ENCODE measurements around the gene RASGEF1B.

RASGEF1B gene

DNA sequence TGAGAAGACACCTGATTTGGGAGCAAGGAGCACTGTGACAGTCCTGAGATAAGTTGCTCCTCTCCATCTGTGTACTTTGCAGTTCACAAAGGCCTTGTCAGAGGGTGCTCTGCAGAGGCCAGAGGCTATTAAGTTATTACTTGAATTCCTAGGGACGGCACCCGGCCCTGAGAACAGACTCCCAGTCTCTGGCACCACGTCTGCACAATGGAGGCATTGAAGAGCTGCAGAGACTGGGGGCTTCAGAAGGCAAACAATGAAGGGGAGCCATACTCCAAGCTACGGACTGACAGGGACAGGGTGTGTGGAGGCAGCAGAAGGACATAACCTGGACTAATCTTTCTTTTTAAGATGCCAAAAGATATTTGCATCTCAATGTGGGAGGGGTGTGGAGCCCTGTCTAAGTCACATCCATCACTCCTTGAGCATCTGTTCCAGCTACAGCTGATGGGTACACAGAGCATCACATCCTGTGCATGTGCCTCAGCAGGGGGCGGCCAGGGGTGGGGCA, 11.5 kb downstream of the RASGEF1B start:
- TF ChIP-seq SIN3A (IDR thresholded peaks at IDR 0.05; ENCODE audit: borderline replicate concordance, insufficient read depth, low read length) (no peak), FOXP2 (optimal IDR thresholded peaks at IDR 0.05; ENCODE audit: borderline replicate concordance, extremely low read depth, extremely low read length, insufficient read depth) (no peak), REST (IDR thresholded peaks at IDR 0.05; ENCODE audit: insufficient read depth in 1 of 2, low read depth in 2 of 2, low read length in 2 of 2) (no peak), POLR2AphosphoS5 (IDR thresholded peaks at IDR 0.05; ENCODE audit: low read depth, low read length) (no peak), TAF1 (IDR thresholded peaks at IDR 0.05; ENCODE audit: borderline replicate concordance, insufficient read depth, low read length) (no peak)

DNA sequence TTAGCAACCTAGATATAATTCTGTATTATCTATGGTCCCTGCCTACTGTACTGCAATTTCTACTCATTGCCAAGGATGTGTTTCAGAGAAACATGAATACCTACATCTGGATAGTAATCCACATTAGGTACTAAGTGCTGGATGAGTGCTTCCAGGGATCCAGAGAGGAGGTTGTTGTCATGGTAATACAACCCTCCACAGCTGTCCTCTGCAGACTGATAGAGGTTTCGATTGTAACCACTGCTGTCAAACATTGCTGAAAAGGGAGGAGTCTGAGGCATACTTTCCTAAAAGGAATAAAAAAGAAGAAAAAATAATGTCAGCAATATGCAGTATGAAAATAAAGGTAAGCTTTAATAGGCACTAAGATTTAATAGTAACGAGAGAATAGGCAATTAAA, 12.5 kb downstream of the RASGEF1B start:
- TF ChIP-seq POLR2AphosphoS5 (IDR thresholded peaks at IDR 0.05; ENCODE audit: low read depth, low read length): no peak
- TF ChIP-seq FOXP2 (optimal IDR thresholded peaks at IDR 0.05; ENCODE audit: borderline replicate concordance, extremely low read depth, extremely low read length, insufficient read depth): no peak
- TF ChIP-seq TAF1 (IDR thresholded peaks at IDR 0.05; ENCODE audit: borderline replicate concordance, insufficient read depth, low read length): no peak
- no peak for TF ChIP-seq REST (IDR thresholded peaks at IDR 0.05; ENCODE audit: insufficient read depth in 1 of 2, low read depth in 2 of 2, low read length in 2 of 2)
- TF ChIP-seq SIN3A (IDR thresholded peaks at IDR 0.05; ENCODE audit: borderline replicate concordance, insufficient read depth, low read length): no peak

DNA sequence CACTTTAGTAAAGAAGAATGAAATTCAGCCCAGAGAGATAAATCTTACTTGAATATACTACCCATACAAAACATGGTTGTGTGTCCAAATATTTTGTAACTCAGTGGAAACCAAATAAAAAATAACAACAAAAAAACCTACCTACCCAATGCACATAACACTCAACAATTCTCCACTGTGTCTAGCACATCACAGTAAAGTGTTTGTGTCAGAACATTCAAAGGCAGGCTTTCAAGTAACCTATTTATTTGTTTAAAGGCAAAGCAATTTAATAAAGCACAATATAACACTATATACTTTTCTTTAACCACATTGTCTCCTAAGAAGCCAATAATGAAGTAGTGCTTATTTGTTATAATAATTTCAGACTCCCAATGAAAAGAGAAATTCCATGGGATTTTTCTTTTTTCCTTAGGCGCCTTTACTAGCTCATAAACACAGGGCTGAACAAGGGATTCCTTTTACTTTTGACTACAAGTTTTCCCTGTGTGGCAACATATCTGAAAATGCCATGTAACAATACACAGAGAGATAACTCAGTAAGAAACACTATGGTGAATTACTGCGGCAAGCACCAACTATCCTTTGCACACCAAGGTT, 13.7 kb downstream of the RASGEF1B start:
- TF ChIP-seq REST (IDR thresholded peaks at IDR 0.05; ENCODE audit: insufficient read depth in 1 of 2, low read depth in 2 of 2, low read length in 2 of 2) (no peak), POLR2AphosphoS5 (IDR thresholded peaks at IDR 0.05; ENCODE audit: low read depth, low read length) (no peak), FOXP2 (optimal IDR thresholded peaks at IDR 0.05; ENCODE audit: borderline replicate concordance, extremely low read depth, extremely low read length, insufficient read depth) (no peak), TAF1 (IDR thresholded peaks at IDR 0.05; ENCODE audit: borderline replicate concordance, insufficient read depth, low read length) (no peak), SIN3A (IDR thresholded peaks at IDR 0.05; ENCODE audit: borderline replicate concordance, insufficient read depth, low read length) (no peak)

GRCh38 chr4:81457345-81457744, 14.4 kb downstream of the RASGEF1B start:
- no peak for TF ChIP-seq SIN3A (IDR thresholded peaks at IDR 0.05; ENCODE audit: borderline replicate concordance, insufficient read depth, low read length)
- no peak for TF ChIP-seq TAF1 (IDR thresholded peaks at IDR 0.05; ENCODE audit: borderline replicate concordance, insufficient read depth, low read length)
- TF ChIP-seq POLR2AphosphoS5 (IDR thresholded peaks at IDR 0.05; ENCODE audit: low read depth, low read length): no peak
- TF ChIP-seq REST (IDR thresholded peaks at IDR 0.05; ENCODE audit: insufficient read depth in 1 of 2, low read depth in 2 of 2, low read length in 2 of 2): no peak
- no peak for TF ChIP-seq FOXP2 (optimal IDR thresholded peaks at IDR 0.05; ENCODE audit: borderline replicate concordance, extremely low read depth, extremely low read length, insufficient read depth)

Data from PFSK-1 (cell line).